Kidney epithelial cell (primary cell): Measurements from ENCODE around the gene ADK. TPM values are rescaled to one million over a fixed set of nuclear protein-coding genes. Genes with fewer than 3 reads are reported as not detected.
"Not testable (repeated sequence)": the region's sequence is repeated elsewhere in the genome, so short reads cannot be mapped to it uniquely, and the experiment has no call there.

Experiments used
- DNase-seq: peaks from one replicate; pipeline ENCODE4 v3.0.0-alpha.2; 2010; ENCODE audit warnings: low read depth
- H3K27me3 ChIP-seq: 2 replicates; pipeline ENCODE4 v1.6.0; 2011; ENCODE audit warnings: low read length; ENCODE audit not compliant: control insufficient read depth, insufficient read depth
- H3K36me3 ChIP-seq: 2 replicates; pipeline ENCODE4 v1.5.1; 2011; ENCODE audit warnings: low read length; ENCODE audit not compliant: control insufficient read depth, insufficient read depth
- H3K4me3 ChIP-seq: 2 replicates; pipeline ENCODE4 v1.5.1; 2011; ENCODE audit warnings: low read depth, mild to moderate bottlenecking, control low read depth, low read length
- total RNA-seq: library from RNA; depleted of rRNA; stranded (reverse); fragments of >200 nt; gene quantifications from 2 replicates; pipeline ENCODE4 v1.2.3, GENCODE V29; 2015
- TF ChIP-seq, protein P1 (sequence below): IDR thresholded peaks from 2 replicates; pipeline ENCODE4 v1.5.1; 2011; ENCODE audit warnings: mild to moderate bottlenecking, moderate library complexity, low read length, control low read depth, inconsistent platforms; ENCODE audit not compliant: insufficient read depth, poor library complexity, severe bottlenecking

Gene ADK
- total RNA-seq, 1 donor from 2014 or later, result 43.6 TPM

GRCh38 chr10:74518061-74518460, 367.0 kb downstream of the ADK start:
- DNase-seq, result no peak
- Histone ChIP-seq H3K27me3 (no peaks in the 10 kb centered on the region), H3K4me3 (no peak overlapping the region), H3K36me3 (no peaks in the 10 kb centered on the region)
- TF ChIP-seq, protein P1, sequence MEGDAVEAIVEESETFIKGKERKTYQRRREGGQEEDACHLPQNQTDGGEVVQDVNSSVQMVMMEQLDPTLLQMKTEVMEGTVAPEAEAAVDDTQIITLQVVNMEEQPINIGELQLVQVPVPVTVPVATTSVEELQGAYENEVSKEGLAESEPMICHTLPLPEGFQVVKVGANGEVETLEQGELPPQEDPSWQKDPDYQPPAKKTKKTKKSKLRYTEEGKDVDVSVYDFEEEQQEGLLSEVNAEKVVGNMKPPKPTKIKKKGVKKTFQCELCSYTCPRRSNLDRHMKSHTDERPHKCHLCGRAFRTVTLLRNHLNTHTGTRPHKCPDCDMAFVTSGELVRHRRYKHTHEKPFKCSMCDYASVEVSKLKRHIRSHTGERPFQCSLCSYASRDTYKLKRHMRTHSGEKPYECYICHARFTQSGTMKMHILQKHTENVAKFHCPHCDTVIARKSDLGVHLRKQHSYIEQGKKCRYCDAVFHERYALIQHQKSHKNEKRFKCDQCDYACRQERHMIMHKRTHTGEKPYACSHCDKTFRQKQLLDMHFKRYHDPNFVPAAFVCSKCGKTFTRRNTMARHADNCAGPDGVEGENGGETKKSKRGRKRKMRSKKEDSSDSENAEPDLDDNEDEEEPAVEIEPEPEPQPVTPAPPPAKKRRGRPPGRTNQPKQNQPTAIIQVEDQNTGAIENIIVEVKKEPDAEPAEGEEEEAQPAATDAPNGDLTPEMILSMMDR, result no peak

DNA sequence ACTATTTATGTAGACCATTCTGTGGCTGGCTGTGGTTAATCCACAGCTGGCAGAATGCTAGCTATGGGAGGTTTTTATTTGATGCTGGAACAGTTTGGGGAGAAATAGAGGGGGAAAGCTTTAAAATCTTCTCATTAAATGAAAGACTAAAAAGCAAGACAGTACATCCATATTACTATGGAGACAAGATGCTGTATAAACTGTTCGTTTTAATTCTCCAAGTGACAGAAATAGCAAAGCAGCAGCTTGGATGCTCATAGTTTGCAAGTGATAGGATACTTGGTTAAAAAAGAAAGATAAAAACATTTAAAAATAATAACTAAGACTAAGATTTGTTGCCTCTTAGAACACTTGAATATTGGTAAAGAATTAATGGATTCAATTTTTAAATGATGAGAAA, 370.5 kb downstream of the ADK start:
- Histone ChIP-seq H3K4me3 (no peak overlapping the region), H3K36me3 (no peaks in the 10 kb centered on the region), H3K27me3 (no peaks in the 10 kb centered on the region)
- DNase-seq, result no peak
- TF ChIP-seq, protein P1, result no peak

GRCh38 chr10:74523199-74523598, 372.2 kb downstream of the ADK start:
- DNase-seq, result no peak
- Histone ChIP-seq H3K27me3 (no peaks in the 10 kb centered on the region), H3K4me3 (no peak overlapping the region), H3K36me3 (no peaks in the 10 kb centered on the region)
- TF ChIP-seq, protein P1, result no peak

DNA sequence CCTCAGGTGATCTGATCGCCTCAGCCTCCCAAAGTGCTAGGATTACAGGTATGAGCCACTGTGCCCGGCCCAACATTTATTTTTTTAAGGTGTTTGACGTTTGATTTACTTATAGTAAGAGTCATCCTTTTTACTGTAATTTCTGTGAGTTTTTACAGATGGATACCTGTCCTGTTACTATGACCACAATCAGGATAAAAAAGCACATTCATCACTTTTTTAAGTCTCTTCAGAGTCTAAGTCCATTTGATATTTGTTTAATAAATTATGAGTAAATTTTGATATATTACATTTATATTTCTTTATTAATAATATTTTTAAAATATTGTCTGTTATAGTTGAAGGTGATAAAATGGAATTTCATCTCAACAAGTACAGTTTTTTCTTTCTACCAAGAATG, 374.9 kb downstream of the ADK start:
- H3K27me3 ChIP-seq, result no peaks in the 10 kb centered on the region
- H3K4me3 ChIP-seq, result no peak overlapping the region
- H3K36me3 ChIP-seq, result no peaks in the 10 kb centered on the region
- TF ChIP-seq, protein P1, result no peak
- DNase-seq, result no peak

DNA sequence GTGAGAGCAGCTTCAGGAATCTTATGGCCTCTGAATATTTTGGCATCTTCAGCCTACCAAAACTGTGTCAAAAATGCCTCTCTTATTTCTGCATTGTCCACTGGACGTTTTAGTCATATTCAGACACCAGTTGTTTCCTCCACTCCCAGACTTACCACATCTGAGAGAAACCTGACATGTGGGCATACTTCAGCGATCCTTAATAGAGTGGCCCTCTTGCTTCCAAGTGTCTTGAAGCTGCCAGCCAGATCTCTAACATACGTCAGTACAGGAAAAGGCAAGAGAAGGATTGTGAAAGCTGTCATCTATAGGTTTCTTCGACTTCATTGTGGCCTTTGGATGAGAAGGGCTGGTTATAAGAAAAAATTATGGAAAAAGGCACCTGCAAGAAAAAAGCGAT, 376.6 kb downstream of the ADK start:
- H3K27me3 ChIP-seq, H3K36me3 ChIP-seq, H3K4me3 ChIP-seq, DNase-seq: not testable (repeated sequence)

DNA sequence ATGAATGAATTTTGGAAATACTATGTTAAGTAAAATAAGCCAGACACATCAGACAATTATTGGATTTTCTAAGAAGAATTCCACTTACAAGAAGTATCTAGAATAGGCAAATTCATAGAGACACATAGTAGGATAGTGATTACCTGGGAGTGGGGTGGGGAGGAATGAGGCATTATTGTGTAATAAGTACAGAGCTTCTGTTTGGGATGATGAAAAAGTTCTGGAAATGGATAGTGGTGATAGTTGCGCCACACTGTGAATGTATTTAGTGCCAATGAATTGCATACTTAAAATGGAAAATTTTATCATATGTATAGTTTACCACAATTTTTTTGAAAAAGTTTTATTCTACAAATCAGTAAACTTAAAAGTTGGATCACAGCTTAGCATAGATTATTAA, 378.2 kb downstream of the ADK start:
- TF ChIP-seq, protein P1, result no peak
- no peak for DNase-seq
- no peaks in the 10 kb centered on the region for H3K36me3 ChIP-seq

More for the DNA sequence above, 378.2 kb downstream of the ADK start:
- Histone ChIP-seq H3K4me3 (no peak overlapping the region), H3K27me3 (no peaks in the 10 kb centered on the region)
